Stimulated activated CD8-positive, alpha-beta memory T cell treated with anti-CD3 and anti-CD28 coated beads, Interleukin-4, amount 100 ng/mL, for 4 hours (primary cell): ENCODE results near the gene ECE2.
"Not testable (repeated sequence)": the region's sequence is repeated elsewhere in the genome, so short reads cannot be mapped to it uniquely, and the experiment has no call there.

Experiments used
- DNase-seq, 2 donors: peaks; one replicate each; pipeline ENCODE4 v3.0.0-alpha.2; 2020; ENCODE audit warnings: low read depth in 2 of 2, low spot score in 1 of 2

The ECE2 gene

DNA sequence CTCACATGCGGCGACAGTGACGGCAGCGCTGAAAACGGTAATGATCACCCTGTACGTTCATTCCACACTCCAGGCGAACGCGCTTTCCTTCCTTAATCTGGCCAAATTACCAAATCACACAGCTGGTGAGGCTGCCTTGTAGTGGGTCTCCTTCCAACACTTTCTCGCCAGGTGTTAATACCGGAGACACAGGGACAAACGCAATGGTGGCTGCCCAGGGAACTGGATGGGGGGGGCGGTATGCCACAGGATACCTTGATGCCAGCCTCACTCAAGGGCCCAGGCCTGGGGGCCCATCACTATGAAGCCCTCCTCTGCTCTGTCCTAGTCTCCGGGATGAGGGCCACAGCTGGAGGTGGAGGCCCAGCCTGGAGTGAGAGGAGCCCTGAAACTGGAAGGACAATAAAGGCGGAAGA lies 13.1 kb upstream of the ECE2 start:
- no peak for DNase-seq

DNA sequence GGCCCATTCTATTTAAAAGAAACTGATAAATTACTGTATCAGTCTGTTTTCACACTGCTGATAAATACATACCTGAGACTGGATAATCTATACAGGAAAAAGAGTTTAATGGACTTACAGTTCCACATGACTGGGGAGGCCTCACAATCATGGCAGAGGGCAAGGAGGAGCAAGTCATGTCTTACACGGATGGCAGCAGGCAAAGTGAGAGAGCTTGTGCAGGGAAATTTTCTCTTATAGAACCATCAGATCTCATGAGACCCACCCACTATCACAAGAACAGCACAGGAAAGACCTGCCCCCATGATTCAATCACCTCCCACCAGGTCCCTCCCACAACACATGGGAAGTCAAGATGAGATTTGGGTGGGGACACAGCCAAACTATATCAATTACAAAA lies 8.6 kb upstream of the ECE2 start:
- not testable (repeated sequence) for DNase-seq

DNA sequence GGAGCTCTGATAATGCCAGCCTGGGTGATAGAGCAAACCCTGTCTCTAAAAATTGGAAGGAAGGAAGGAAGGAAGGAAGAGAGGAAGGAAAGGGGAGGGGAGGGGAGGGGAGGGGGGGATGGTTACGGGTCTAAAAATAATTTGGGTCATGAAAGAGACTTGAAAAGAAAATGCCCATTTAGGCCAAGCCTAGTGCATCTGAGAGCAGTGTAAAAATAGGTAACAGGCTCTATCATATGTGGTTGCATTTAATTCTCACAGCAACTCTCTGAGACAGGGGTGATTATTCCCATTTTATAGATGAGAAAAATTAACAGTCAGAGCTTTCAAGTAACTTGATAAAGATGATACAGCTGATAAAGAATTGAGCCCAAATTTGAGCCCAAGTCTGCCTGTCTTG lies 3.6 kb upstream of the ECE2 start:
- no peak for DNase-seq

DNA sequence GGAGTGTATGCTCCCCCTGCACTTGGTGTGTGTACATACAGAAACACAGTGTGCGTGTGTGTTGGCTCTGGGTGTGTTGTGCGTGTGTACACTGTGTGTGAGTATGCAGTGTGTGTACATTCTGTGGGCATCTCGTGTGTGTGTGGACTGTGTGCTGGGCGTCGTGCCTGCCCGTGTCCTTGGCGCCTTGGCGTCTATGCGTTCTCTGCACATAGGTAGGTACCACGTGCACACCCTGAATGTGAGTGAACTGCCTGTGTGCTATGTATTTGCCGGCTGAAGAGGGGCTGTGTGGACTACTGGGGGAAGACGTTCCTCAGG lies 481 bp upstream of the ECE2 start:
- no peak for DNase-seq

DNA sequence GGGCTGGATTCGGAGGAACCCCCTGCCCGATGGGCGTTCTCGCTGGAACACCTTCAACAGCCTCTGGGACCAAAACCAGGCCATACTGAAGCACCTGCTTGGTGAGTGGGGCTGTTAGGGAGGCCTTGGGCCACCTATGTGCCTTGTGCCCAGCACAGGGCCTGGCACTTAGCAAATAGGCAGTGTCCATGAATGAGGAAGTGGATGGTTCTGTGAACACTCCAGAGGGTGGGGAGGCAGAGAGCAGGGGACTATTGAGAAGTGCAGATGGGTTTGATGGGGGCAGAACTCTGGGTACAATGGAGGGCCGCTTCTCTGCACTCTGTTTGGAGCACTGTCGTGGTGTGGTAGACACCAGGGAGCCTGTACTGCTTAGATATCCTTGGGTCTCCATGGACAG lies 1.5 kb downstream of the ECE2 start:
- no peak for DNase-seq

DNA sequence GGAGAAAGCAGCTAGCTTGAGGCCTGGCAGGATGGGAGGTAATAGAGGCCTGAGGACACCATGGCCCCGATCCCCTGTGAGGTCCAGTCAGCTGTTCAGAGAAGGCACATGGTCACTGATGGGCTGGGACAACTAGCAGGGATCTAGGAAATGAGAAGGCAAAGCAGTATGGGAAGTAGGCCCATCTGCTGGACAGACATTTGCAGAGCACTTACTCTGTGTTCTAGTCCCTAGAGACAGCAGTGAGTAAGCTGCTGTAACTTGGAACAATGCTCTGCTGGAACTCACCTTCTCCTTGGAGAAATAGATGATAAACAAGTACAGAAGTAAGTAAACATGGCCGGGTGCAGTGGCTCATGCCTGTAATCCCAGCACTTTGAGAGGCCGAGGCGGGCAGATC lies 7.1 kb downstream of the ECE2 start:
- DNase-seq = no peak

DNA sequence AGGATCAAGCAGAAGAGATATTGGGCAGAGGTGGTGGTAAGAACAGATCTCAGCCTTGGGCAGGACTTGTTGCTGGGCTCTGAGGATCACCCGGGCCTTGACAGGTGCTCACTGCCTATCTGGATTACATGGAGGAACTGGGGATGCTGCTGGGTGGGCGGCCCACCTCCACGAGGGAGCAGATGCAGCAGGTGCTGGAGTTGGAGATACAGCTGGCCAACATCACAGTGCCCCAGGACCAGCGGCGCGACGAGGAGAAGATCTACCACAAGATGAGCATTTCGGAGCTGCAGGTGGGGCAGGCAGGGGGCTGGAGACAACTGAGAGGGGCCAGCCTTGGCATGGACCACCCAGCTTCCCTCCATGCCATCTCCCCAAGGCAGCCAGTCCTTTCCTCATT lies 7.9 kb downstream of the ECE2 start:
- no peak for DNase-seq

DNA sequence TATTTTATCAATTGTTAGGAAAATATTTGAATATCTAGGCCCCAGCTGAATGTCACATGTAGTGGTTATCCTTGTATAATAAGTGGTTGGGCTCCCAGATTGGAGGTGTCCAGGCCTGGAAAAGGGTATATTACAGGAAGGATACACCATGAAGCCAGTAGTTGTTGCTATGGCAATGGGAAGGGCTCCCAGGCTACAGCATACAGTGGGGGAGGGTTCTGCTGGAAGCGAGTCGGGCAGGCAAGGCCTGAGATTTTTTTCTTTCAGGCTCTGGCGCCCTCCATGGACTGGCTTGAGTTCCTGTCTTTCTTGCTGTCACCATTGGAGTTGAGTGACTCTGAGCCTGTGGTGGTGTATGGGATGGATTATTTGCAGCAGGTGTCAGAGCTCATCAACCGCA lies 8.9 kb downstream of the ECE2 start:
- DNase-seq = no peak

DNA sequence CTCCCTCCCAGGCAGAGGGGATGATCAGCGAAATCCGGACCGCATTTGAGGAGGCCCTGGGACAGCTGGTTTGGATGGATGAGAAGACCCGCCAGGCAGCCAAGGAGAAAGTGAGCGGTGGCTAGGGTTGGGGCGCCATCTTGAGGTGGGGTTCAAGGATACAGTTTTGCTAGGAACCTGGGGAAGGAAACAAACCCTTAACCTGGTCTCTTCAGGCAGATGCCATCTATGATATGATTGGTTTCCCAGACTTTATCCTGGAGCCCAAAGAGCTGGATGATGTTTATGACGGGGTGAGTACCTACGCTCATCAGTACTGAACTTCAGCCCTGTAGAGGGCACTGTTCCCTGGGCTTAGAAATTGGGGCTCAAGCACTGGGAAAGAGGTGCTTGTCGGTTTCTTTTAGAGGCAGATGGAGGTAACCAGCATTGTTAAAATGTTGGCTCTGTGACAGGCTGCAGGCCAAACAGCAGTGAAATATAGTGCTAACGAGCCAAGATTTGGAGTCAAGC lies 13.7 kb downstream of the ECE2 start:
- DNase-seq = peak; percentile 27 to 37

DNA sequence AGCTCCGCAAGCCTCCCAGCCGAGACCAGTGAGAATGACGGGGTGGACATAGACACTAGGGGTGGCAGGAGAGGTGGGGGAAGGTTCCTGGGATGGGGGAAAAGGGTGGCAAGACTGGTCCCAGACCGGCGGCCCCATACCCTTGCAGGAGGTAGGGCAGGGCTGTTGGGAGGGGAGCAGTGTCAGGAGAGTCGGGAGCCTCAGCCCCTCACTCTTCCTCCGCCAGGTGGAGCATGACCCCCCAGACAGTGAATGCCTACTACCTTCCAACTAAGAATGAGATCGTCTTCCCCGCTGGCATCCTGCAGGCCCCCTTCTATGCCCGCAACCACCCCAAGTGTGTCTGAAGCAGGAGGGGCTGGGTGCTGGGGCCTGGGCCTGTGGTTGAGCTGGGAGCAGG lies 14.5 kb downstream of the ECE2 start:
- DNase-seq = no peak

DNA sequence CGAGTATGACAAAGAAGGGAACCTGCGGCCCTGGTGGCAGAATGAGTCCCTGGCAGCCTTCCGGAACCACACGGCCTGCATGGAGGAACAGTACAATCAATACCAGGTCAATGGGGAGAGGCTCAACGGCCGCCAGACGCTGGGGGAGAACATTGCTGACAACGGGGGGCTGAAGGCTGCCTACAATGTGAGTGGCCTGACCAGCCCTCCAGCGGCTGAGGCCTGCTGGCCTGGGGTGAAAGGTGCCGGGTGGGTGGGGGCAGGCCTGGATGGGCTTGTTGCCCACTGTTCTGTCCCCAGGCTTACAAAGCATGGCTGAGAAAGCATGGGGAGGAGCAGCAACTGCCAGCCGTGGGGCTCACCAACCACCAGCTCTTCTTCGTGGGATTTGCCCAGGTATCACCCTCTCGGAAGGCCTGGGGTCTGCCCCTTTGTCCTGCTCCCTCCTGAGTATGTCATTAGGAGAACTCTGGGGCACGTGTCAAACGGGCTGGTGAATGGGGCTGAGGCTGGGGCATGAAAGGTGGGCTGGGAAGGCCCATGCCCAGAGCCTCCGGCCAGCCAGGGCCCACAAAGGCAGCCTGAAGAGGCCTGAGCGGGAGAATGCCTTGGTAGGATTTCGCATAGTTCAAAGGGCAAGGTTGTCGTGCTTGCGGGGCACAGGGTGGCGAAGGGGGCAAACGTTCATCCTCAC lies 15.4 kb downstream of the ECE2 start:
- DNase-seq = no peak

DNA sequence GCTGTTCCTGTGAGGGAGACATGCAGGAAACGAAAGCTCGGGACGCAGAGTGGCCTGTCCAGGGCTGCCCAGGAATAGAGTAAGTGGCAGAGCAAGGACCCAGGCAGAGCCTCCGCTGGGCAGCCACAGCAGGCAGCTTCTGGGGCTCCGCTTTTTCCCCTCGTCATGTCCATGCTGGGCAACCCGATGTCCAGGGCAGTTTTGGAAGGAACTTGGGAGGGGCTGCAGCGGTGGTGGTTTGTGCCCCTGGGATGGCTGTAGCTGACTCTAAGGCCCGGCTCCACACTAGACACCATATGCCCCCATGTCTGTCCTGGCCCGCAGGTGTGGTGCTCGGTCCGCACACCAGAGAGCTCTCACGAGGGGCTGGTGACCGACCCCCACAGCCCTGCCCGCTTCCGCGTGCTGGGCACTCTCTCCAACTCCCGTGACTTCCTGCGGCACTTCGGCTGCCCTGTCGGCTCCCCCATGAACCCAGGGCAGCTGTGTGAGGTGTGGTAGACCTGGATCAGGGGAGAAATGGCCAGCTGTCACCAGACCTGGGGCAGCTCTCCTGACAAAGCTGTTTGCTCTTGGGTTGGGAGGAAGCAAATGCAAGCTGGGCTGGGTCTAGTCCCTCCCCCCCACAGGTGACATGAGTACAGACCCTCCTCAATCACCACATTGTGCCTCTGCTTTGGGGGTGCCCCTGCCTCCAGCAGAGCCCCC lies 16.1 kb downstream of the ECE2 start:
- no peak for DNase-seq

DNA sequence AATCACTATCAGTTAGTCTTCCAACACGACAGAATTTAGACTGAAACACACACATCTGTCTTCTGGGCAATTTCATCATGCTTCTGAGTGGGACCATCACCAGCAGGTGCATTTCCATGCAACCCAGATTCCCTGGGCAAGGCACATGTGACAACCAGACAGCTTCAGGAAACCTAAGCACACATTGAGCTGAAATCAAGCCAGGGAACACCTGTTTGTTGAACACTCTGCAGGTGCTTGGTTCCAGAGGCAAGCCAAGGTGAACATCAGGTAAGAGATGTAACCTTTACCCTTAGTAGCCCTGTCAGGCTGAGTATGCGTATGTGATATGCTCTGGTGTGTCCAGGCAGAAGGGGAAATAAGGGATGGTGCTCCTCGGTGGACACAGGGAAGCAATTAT lies 19.9 kb downstream of the ECE2 start:
- no peak for DNase-seq

DNA sequence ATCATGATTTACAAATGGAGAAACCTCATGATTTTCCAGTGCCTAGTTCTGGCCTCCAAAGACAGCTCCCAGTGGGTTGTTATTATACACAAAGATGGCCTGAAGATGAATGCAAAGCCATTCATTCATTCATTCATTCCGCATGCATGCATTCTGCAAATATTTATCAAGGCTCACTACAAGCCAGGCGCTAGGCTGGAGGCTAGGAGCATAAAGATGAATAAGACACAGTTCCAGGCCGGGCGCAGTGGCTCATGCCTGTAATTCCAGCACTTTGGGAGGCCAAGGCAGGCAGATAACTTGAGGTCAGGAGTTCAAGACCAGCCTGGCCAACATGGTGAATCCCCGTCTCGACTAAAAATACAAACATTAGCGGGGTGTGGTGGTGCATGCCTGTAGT lies 20.8 kb downstream of the ECE2 start:
- no peak for DNase-seq

DNA sequence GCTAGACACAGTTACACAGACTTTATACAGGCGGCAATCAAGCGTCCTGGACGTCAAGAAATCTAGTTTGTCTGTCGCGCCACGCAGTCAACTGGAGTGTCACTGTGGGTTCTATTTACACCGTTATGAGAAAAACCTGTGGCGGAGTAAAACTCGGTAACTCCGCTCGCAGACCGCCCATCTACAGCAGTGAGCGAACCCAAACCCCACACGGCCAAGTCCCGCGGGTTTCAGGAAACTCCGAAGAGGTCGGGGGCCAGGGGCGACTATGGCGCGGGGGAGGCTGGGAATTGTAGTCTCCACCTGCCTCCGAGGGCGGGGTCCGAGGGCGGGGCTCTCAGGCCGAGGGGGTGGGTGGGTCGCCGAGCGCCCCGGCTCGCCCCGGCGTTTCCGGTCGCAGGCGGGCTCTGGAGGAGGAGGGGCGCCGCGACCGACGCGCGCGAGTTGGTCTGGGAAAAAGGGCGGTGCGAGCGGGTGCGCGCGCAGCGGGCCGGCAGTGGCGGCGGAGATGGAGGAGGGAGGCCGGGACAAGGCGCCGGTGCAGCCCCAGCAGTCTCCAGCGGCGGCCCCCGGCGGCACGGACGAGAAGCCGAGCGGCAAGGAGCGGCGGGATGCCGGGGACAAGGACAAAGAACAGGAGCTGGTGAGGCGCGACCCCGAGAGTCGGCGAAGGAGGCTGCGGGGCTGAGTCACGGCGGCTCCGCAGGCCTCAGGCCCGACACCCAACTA lies 23.1 kb downstream of the ECE2 start, which contains the start of gene PSMD2:
TSS of gene PSMD2 (plus strand) at position 483 of the 729 bp plus-strand sequence. CDS start at position 509, 26 bp downstream.
- peak; percentile 97 for DNase-seq

DNA sequence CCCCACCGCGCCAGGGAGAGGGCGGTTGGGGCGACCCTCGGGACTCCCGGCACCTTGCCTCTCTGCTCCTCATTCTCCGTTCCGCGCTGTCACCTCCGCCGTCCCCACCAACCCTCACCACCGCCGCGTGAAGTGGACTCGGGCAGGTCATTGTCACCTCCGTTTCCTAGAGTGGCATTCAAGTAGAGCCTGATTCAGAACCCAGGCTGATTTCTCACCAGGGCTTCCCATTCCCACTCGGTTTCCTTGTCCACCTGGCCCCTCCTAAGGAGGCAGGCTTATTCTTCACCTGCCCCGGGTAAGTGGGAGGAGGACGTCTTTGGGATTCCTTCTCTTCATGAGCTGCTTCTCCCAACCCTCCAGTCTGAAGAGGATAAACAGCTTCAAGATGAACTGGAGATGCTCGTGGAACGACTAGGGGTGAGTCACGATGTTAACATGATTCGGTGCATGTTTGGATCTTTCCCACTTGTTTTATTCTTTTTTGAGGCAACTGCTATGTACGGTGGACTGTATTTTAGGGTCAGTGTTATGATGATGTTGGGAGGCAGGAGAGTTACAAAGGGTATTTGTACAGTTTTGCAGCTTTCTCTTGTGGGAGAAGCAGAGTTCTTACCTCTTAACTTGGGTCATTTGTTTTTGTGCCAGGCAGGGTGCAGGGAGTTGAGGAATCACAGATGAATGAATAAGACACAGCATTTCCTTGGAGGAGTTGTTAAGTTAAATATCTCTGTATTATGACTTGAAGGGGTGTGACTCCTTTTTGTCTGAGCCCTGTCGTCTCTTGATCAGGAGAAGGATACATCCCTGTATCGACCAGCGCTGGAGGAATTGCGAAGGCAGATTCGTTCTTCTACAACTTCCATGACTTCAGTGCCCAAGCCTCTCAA lies 23.9 kb downstream of the ECE2 start:
- no peak for DNase-seq

DNA sequence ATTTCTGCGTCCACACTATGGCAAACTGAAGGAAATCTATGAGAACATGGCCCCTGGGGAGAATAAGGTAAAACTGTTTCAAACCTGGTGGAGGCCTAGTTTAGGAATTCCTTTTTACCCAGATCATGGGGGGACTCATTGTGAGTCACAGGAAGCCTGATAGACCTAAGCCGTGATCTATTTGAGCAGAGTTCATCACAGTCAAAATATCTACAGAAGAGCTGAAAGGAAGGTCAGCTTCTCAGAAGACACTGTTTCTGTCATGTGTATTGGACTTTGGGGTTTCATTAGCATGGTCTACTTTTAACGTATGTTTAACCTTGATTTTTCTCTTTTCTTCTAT lies 24.5 kb downstream of the ECE2 start:
- no peak for DNase-seq

DNA sequence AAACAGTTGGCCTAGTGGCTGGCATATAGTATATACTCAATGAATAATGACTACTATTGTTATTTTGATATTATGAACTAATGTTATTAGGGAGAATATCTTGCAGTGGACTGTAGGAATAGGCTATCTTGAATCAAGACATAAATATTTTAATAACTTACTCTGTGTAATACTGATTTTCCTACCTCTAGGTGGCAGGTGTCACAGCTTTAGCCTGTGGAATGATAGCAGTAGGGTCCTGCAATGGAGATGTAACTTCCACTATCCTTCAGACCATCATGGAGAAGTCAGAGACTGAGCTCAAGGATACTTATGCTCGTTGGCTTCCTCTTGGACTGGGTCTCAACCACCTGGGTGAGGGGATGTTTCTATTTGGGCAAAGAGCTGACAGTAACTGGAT lies 29.8 kb downstream of the ECE2 start:
- no peak for DNase-seq

DNA sequence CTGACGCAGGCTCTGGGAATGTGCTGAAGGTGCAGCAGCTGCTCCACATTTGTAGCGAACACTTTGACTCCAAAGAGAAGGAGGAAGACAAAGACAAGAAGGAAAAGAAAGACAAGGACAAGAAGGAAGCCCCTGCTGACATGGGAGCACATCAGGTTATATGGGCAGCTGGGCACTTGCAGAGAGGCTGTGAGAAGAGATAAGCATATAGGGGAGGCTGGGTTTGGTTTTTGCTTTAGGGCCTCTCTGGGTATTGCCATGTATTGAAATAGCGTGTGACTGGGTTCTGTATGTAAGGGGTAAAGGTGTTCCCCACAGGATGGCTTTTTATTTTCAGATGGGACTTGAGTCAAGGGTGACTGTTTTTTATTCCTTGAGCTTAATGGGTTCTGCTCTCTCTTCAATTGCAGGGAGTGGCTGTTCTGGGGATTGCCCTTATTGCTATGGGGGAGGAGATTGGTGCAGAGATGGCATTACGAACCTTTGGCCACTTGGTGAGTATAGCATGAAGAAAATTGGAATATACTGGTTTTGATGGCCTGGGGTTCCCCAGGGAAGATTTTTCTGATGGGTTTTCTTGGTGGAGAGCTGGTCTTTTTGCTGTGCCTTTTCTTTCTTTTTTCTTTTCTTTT lies 30.6 kb downstream of the ECE2 start:
- no peak for DNase-seq

DNA sequence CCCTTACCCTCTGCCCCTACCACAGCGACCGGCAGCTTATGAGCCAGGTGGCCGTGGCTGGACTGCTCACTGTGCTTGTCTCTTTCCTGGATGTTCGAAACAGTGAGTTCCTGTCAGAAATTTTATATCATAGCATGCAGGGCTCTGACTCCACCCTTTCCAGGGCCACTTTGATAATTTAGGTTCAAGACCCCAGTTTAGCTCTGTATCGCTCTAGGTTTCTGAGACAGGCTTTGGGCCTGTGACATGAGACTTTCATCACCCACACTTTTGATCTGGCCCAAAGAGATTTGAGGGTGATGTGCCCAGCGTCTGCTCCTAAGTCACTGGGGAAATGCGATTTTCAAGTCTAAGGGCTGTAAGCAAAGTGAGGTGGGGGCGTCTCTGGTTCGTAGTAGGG lies 32.1 kb downstream of the ECE2 start:
- no peak for DNase-seq

DNA sequence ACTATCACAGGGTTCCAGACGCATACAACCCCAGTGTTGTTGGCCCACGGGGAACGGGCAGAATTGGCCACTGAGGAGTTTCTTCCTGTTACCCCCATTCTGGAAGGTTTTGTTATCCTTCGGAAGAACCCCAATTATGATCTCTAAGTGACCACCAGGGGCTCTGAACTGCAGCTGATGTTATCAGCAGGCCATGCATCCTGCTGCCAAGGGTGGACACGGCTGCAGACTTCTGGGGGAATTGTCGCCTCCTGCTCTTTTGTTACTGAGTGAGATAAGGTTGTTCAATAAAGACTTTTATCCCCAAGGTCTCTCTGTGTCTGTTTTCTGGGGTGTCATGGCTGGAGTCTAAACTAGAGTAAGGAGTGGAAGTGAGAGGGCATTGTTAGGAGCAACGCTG lies 32.9 kb downstream of the ECE2 start:
- DNase-seq = no peak
